Adrenal gland (tissue), 12 donors: ENCODE measurements around the gene CELF2. TPM values are rescaled to one million over a fixed set of nuclear protein-coding genes. Genes with fewer than 3 reads are reported as not detected.

Experiments
- DNase-seq, 7 donors: peaks; one replicate each; pipeline ENCODE4 v3.0.0-alpha.2; 2019 to 2020
- H3K27ac ChIP-seq, 5 donors: fragments of 200-600 bp; sonication (generic) in 4 of 5; 1 replicate in 3 of 5; 2 replicates in 2 of 5; pipeline versions ENCODE4 v1.5.1 to v1.8.0; 2016 to 2020; ENCODE audit warnings: mild to moderate bottlenecking in 1 of 5
- H3K27me3 ChIP-seq: fragments of 200-600 bp; 2 replicates; pipeline ENCODE4 v1.8.0; 2021
- H3K36me3 ChIP-seq, 2 donors: fragments of 200-600 bp; replicated peaks in 1 of 2; 1 replicate in 1 of 2; 2 replicates in 1 of 2; pipeline versions ENCODE4 v1.5.1 to v1.8.0; 2018 to 2022
- H3K4me1 ChIP-seq, 2 donors: fragments of 200-600 bp; replicated peaks in 1 of 2; 1 replicate in 1 of 2; 2 replicates in 1 of 2; pipeline versions ENCODE4 v1.5.1 to v1.8.0; 2018 to 2021
- H3K4me3 ChIP-seq, 4 donors: fragments of 200-600 bp; sonication (generic) in 3 of 4; one replicate each; pipeline ENCODE4 v1.5.1; 2016 to 2018
- H3K9me3 ChIP-seq, 3 donors: fragments of 200-600 bp; sonication (generic) in 1 of 3; replicated peaks in 1 of 3; 1 replicate in 2 of 3; 2 replicates in 1 of 3; pipeline versions ENCODE4 v1.5.1 to v1.8.0; 2016 to 2021
- CTCF ChIP-seq, 6 experiments: fragments of 450-650 bp in 4 of 6; fragments of 200-600 bp in 2 of 6; sonication (generic) in 1 of 6; IDR thresholded peaks; 1 replicate in 5 of 6; 2 replicates in 1 of 6; pipeline versions ENCODE4 v1.5.1 to v1.8.0; 2016 to 2021; ENCODE audit warnings: antibody characterized with exemption in 6 of 6, mild to moderate bottlenecking in 2 of 6, moderate library complexity in 1 of 6
- POLR2A ChIP-seq, 2 donors: fragments of 450-650 bp; IDR thresholded peaks; one replicate each; pipeline ENCODE4 v1.6.1; 2017; ENCODE audit warnings: antibody characterized with exemption in 2 of 2, mild to moderate bottlenecking in 2 of 2, moderate library complexity in 1 of 2
- WGBS, 4 donors: extraction: QIAGEN DNeasy Blood & Tissue Kit in 2 of 4; methylation state at CpG; one replicate each; pipeline versions ENCODE4 v1.1.5 to v1.1.7; 2013 to 2017; 5-methylcytosine and 5-hydroxymethylcytosine counted together
- intact Hi-C, 2 donors: fragments of 100-400 bp; cut with DNase I; formaldehyde crosslinking; loops; one replicate each; pipeline versions ENCODE4 v1.14.1 to v1.15.0; 2022 to 2023
- polyA plus RNA-seq, 3 donors: library from polyadenylated mRNA; stranded (reverse); fragments of 200-250 nt in 2 of 3; fragments of 350-450 nt in 1 of 3; fragmentation: Illumina TruSeq in 1 of 3; extraction: RNeasy Lipid Tissue Mini Kit (QIAGEN cat#74804) in 1 of 3; gene quantifications; one replicate each; pipeline ENCODE4 v1.2.3, GENCODE V29; 2013 to 2014
- total RNA-seq, 9 donors: library from RNA; depleted of rRNA in 4 of 9; stranded (reverse); fragments of >200 nt in 4 of 9; fragments of 120-200 nt in 1 of 9; fragmentation: NEBNext Ultra II Directional in 1 of 9; extraction: Animal tissue kit (Norgen Biotek cat#: 25700) in 1 of 9; gene quantifications; one replicate each; pipeline versions ENCODE4 v1.1.0 to v1.2.4, GENCODE V29; 2013 to 2023
- donor health status: healthy with polysubstance abuse.
- donor health status: Bipolar disorder and iron deficiency.
- donor health status: DM: yes; HTN: yes; CAD: no.
- donor health status: DM: no; HTN: no; CAD: no.
- donor health status: DM: no; HTN: no; CAD: no.
- donor health status: DM: yes; HTN: yes; CAD: no.

CELF2 gene
- total and polyA plus RNA-seq, 12 donors: 2.7 to 26.0 (median 10.3) TPM

- WGBS, 4 donors: 67 to 77% (median 72%) methylated on average over 6 to 7 of the region's 7 CpGs
Measured at GRCh38 chr10:11339013-11339412, 321.3 kb downstream of the CELF2 start.

GRCh38 chr10:11339660-11340059, 322.0 kb downstream of the CELF2 start:
- intact Hi-C loops: no loop called here
- TF ChIP-seq CTCF (IDR thresholded peaks at IDR 0.05) (no peak), POLR2A (IDR thresholded peaks at IDR 0.05) (no peak)
- no peaks in the 10 kb centered on the region for H3K4me1 ChIP-seq
- no peaks in the 10 kb centered on the region for H3K27me3 ChIP-seq
- no peaks in the 10 kb centered on the region for H3K36me3 ChIP-seq
- no peak overlapping the region for H3K4me3 ChIP-seq
- H3K9me3 ChIP-seq: no peaks in the 10 kb centered on the region
- no peak for DNase-seq
- no peak overlapping the region for H3K27ac ChIP-seq
- WGBS, 4 donors: 84 to 90% (median 88%) methylated on average over 18 of the region's 18 CpGs

More at GRCh38 chr10:11339013-11339412, 321.3 kb downstream of the CELF2 start:
- Histone ChIP-seq H3K4me3 (no peak overlapping the region), H3K4me1 (no peaks in the 10 kb centered on the region), H3K9me3 (no peaks in the 10 kb centered on the region), H3K27ac (no peak overlapping the region), H3K36me3 (no peaks in the 10 kb centered on the region), H3K27me3 (no peaks in the 10 kb centered on the region)
- intact Hi-C loops: no loop called here
- DNase-seq: no peak
- TF ChIP-seq CTCF (IDR thresholded peaks at IDR 0.05) (no peak), POLR2A (IDR thresholded peaks at IDR 0.05) (no peak)

- no peak for DNase-seq
- no peaks in the 10 kb centered on the region for H3K27me3 ChIP-seq
- TF ChIP-seq POLR2A (IDR thresholded peaks at IDR 0.05) (no peak), CTCF (IDR thresholded peaks at IDR 0.05) (no peak)
- intact Hi-C loops: no loop called here
- no peak overlapping the region for H3K4me3 ChIP-seq
- H3K4me1 ChIP-seq: no peaks in the 10 kb centered on the region
- WGBS, 4 donors: 72 to 80% (median 77%) methylated on average over 5 of the region's 5 CpGs
- no peak overlapping the region for H3K27ac ChIP-seq
- no peaks in the 10 kb centered on the region for H3K9me3 ChIP-seq
- no peaks in the 10 kb centered on the region for H3K36me3 ChIP-seq
Measured at GRCh38 chr10:11341283-11341960, 323.8 kb downstream of the CELF2 start.

GRCh38 chr10:11344081-11344480, 326.4 kb downstream of the CELF2 start:
- H3K4me1 ChIP-seq: no peaks in the 10 kb centered on the region
- H3K9me3 ChIP-seq: no peaks in the 10 kb centered on the region
- H3K4me3 ChIP-seq: no peak overlapping the region
- H3K36me3 ChIP-seq: no peaks in the 10 kb centered on the region
- TF ChIP-seq CTCF (IDR thresholded peaks at IDR 0.05): no peak
- H3K27ac ChIP-seq: no peak overlapping the region
- WGBS, 4 donors: 92 to 97% (median 94%) methylated on average over 22 to 30 of the region's 30 CpGs
- no peak for DNase-seq
- intact Hi-C loops: no loop called here
- no peaks in the 10 kb centered on the region for H3K27me3 ChIP-seq
